GM19351 (cell line): ENCODE data around the gene DHCR24.

Source experiments
- ATAC-seq: cut with Tn5 transposase; IDR thresholded peaks from one replicate; pipeline ENCODE4 v1.9.1; 2021; ENCODE audit warnings: mild to moderate bottlenecking, moderate library complexity; ENCODE audit not compliant: unreplicated experiment

Gene DHCR24

DNA sequence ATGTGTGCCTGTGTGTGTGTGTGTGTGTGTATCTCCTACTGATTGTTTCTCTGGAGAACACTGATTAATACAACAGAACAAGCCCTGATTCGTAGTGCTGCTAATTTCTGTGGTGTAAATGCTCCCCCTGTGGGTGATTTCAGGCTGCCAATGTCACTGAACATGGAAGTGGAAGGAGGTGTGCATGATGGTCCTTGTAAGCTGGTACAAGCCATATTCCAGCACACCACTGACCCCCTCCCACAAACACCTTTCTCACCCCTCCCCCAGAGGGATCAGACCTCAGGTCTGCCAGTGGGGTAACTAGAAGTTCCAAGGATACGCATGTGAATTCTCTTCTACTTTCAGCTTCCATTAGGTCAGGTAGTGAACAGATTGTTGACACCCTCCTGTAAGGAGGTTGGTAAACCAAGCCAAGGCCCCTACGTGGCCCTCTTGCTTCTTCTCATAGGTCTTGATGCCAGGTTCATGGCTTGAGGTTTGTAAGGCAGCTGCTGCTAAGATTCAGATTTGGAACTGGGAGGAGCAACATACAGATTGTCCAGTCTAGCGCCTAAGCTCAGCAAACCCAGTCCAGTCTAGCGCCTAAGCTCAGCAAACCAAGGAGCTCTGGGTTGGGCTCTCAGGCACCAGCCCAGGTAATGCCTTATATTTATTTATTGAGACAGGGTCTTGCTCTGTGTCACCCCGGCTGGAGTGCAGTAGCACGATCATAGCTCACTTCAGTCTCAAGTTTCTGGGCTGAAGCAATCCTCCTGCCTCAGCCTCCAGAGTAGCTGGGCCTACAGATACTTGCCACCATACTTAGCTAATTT is 38.7 kb downstream of the DHCR24 start:
- ATAC-seq = no peak

DNA sequence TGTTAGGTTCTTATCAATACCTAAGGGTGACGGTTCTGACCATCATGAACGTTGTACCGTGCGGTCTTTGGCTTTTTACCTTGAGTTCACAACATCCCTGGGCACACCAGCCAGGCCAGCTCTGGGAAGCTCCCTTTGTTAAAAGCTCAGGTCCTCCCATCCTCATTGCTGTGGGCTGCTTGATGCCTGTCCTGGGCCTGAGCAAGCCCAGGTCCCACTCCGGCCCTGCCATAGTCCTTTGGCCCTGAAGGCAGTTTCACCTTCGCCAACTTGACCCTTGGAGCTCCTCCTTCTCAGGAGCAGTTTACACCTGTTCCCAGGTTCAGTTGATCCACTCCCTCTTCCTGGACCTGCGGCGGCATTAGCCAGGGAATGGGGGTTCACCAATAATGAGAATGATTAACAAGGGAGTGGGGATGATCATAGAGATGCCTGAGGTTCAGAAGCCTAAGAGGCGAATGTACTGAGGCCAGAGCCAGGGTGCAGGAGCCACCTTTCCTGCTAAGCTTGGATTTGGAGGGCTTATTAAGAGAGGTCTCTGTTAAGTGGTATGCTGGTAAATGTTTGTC is 40.2 kb downstream of the DHCR24 start:
- ATAC-seq = no peak

DNA sequence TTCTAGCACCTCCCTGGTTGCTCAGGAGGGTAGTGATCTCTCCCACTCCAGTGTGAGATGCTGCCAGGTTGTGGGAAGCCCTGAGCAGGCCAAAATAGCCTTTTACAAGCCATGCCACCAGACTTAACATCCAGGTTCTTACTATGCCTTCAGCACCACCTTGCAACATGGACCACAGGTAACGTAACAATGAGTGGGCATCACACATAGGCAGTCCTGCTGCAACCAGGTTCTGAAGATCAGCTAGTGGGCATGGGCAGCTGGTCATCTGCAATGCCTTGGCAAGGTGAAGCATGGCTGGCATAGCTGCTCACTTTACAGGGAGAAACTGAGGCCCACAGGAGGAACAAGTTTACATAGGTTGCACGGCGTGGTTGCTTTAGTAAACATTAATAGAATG is 40.7 kb downstream of the DHCR24 start:
- ATAC-seq = no peak

DNA sequence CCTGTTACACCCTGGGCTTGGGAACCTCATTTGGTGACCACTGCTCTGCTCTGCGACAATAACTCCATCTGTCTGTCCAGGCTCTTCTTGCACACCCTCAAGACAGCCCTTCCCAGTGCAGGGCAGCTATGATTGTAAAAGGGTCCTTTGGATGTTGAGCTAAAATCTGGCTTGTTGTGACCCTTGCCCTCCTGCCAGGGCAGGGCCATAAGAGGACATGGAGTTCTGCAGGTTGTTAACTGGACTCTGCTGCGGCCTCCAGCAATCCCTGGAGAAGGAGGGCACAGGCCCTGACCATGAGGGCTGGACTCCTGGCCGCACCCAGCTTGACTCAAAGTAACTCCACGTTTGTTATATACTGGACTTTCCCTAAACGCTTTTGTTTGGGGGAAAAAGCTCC is 41.2 kb downstream of the DHCR24 start:
- no peak for ATAC-seq

DNA sequence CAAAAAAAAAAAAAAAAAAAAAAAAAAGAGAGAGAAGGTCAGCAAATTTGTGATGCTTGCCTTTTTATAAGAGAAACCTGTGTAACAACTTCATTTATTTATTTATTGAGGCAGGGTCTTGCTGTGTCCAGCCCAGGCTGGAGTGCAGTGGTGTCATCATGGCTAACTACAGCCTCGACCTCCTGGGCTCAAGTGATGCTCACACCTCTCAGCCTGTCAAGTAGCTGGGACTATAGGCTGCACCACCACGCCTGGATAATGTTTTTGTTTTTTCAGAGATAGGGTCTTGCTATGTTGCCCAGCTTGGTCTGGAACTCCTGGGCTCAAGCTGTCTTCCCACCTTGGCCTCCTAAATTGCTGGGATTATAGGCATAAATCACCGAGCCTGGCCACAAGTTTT is 42.4 kb downstream of the DHCR24 start:
- no peak for ATAC-seq

DNA sequence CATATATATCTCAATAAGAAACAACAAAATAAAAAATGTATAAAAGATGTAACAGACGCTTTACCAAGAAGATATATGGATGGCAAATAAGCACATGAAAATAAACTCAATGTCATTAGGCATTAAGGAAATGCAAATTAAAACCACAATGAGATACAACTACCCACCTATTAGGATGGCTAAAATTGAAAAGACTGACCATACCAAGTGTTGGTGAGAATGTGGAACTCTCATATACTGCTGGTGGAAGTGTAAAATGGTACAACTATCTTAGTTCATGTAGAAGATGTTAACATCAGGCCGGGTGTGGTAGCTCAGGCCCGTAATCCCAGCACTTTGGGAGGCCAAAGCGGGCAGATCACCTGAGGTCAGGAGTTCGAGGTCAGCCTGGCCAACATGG is 43.5 kb downstream of the DHCR24 start:
- ATAC-seq = no peak

DNA sequence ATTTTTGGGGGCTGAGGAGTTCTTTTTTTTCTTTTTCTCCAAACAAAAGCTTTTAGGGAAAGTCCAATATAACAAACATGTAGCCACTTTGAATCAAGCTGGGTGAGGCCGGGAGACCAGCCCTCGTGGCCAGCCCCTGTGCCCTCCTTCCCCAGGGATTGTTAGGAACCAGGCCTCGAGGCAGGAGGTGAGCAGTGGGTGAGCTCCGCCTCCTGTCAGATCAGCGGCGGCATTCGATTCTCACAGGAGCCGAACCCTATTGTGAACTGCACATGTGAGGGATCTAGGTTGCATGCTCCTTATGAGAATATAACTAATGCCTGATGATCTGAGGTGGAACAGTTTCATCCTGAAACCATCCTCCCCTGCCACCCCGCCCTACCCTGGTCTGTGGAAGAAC is 44.0 kb downstream of the DHCR24 start:
- ATAC-seq = no peak

DNA sequence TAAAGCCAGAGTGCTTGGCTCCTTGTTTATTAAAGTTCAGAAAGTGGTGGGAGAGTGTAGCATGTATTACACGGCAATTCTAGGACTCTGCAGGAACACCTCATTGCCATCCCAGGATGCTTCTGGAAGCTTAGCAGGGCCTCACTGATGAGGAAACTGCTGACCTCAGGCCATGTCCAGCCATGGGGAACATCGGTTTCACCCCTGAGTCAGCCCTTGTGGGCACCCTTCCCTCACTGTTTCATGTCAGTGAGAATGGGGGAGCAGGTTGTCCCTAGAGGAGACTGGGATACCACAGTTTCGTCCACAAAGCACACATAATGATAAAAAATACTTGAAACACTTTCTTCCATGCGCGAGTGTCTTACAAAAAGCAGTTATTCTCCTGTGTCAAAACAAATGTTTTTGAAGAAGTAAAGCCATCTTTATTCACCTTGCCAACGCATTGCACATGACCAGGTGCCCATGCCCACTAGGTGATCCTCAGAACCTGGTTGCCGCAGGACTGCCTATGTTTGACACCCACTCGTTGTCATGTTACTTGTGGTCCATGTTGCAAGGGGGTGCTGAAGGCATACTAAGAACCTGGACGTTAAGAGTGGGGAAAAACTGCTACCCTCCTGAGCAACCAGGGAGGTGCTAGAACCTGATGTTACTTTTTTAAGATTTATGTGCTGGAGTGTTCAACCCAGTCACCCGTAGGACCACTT is 44.6 kb downstream of the DHCR24 start:
- ATAC-seq = no peak

DNA sequence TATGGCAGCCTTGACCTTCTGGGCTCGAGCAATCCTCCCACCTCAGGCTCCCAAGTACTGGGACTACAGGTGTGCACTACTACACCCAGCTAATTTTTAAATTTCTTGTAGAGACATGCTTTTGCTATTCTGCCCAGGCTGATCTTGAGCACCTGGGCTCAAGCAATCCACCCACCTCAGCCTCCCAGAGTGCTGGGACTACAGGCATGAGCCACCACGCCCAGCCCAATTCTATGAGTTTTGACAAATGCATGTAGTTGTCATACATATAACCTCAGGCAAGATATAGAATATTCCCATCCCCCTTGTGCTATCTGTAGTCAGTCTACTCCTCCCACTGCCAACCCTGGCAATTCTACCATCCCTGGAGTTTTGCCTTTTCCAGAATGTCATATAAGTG is 47.2 kb downstream of the DHCR24 start:
- ATAC-seq = no peak

DNA sequence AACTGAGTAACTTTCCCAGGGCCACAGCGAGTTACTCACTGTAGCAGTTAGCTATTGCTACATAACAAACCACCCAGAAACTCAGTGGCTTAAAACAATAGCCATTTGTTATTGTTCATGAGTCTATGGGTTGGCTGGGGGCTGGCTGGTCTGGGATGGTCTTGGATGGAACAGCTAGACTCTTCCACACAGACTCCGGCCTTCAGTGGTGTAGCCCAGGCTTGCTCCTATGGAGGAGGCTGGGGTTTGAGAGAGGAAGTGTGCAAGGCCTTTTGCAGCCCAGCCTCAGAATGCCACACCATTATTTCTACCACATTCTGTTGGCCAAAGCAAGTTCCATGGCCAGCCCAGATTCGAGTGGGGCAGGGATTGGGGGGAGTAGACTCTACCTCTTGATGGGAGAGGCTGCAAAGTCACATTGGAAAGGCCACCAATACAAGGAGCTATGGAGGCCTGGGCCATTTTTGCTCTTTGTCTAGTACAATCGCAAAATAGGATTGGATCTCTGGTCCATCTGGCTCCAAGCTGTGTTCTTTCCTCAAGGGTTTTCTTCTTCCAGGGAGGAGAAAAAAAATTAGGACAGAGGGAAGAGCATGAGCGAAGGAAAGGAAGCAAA is 48.3 kb downstream of the DHCR24 start:
- no peak for ATAC-seq

DNA sequence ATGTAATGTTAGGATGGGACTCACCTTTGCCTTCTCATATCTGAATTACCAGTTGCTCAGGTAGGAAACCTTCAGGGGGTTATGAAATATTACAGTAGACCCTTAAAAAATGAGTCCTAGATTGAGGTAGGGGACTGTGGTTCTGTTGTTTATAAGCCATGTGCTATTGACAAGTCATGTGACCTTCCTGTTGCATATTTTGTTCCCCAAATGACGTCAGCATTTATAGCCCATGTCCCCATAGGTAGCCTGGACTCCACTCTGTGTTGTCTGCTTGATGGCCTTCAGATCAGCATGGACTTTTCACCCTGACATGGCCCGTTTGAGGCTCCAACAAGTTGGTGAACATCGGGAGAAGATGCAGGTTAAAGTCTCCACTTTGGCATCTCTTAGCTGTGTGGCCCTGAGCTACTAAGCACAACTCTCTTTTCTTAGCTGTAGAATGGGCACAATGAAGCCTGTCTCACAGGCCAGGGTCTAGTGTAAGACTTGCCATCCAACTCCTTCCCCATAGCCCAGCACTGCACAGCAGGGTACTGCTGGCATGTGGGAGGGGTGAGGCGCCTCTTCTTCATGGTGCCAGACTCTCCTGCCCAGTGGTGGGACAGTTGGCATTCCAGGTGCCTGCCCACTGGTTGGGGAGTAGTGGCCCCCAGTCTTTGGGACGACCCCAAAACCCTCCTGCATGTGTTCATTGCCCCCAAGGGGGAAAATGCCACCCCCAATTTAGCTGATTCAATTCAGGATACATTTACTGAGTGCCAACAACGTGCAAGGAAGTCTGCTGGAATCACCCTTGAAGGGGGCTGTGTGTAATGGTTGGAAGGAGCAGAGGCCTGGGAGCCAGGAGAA is 49.8 kb downstream of the DHCR24 start:
- no peak for ATAC-seq

DNA sequence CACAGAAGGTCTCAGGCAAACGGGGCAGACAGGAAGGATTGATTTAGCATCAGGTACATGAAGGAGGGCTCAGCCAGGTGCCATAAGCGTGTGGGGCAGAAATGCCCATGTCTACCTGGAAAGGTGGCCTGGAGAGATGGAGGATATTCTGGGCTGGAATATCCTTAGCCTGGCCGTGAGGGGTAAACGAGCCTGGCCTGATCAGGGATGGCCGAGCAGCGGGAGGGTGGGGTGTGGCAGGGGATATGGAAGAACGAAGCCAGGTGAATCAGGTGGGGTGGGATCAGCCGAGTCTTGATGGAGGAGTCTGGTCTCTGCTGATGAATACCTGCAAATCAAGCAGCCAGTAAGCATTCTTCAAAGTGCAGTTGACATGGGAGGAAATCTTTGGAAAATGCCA is 50.4 kb downstream of the DHCR24 start:
- ATAC-seq = no peak

DNA sequence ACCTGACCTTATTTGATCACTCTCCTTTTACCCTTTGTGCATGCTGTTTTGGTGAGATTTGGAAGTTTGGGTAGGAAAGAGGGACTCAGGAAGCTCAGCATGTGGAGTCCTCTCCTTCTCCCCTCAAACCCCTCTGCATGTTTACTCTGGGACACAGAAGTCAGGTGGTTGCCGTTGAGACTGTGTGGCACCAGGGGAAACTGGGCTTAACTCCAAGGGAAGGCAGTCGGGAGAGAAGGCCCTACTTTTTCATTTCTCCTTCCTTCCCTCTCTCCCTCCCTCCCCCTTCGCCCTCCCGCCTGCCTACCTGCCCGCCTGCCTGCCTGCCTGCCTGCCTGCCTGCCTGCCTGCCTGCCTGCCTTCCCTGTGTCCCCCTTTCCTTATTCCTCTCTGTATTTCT is 51.0 kb downstream of the DHCR24 start:
- ATAC-seq = no peak

DNA sequence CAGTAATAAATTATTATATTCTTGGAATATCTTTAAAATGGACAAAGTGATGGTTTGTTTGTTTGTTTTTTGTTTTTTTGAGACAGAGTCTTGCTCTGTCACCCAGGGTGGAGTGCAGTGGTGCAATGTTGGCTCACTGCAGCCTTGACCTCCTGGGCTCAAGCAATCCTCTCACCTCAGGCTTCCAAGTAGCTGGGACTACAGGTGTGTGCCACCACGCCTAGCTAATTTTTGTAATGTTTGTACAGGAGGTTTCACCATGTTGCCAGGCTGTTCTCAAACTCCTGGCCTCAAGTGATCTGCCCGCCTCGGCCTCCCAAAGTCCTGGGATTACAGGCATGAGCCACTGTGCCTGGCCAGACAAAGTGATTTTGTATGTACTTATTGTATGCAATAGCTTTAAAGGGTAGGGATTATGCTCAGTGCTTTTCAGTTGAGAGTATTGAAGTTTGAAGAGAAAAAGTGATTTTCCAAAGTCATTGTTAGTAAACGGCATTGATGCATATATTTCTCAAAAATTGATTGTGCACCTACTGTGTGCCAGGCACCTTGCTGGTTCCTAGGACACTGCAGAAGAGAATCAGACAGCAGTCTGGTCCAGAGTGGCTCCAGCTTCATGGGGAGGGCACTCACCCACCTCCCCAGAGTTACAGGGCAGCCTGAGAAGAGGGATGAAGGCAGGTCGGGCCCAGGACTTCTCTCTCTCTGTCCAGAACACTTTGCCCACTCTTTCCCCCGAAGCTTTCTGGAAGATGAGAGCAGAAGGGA is 51.7 kb downstream of the DHCR24 start:
- ATAC-seq = no peak

DNA sequence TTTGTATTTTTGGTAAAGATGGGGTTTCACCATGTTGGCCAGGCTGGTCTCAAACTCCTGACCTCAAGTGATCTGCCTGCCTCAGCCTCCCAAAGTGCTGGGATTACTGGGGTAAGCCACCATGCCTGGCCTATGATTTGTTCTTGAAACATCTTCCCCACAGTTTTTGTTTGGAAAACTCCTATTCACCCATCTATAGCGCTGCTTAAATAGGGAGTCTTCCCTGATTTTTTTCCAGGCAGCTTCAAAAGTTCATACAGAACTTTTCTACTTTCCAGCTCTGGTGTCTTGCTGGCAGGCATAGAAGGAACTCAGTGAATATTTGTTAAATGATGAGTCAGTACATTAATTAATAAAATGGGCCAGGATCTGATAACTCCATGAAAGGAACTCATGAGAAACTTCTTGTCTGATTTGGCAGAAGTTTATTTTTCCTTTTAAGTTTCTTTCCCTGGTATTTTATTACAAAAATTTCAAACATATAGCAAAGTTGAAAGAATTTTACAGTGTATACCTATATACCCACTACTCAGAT is 52.9 kb downstream of the DHCR24 start:
- no peak for ATAC-seq

DNA sequence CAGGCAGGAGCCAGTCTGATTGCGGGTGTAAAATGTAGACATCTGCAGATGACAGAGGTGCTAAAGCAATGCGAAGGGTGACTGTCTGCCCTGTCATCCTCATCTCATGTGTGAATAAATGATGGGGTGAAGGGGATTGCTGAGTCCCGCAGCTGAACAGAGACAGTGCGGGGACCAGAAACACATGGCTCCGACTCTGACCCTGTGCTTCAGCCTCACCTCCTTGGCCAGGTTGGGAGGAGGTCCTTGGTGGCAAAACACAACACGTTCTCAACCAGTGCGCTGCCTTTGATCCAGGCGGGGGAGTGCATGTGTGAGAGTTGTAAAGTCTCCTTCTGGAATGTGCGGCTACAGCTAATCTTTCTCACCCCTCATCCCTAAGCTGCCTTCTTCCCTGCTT is 53.9 kb downstream of the DHCR24 start:
- ATAC-seq = no peak

DNA sequence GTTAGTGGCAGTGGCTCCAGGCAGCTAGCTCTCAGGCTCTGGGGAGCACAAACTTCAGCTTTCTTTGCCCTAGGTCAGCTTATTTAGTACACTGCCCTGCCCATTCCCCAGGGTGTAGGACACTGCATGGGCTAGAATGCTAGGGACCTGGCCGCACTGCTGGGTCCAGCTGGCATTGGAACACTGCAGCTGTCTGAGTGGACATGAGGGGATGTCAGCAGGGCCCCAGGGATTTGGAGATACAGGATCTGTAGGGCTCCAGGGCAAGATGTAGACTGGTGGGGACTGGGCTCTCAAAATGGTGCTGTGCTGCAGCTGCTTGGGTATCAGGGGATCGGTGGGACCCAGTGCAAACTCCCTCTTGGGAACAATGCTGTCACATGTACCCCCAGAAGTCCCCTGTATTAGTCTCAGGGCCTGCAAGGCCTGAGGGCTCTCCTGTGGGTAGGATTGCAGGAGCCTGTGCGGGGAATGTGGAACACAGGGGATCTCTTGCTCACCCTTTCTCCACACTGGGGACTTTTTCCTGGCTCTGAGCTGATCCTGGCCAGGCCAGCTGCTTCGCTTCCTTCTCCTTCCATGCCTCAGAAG is 60.7 kb downstream of the DHCR24 start:
- ATAC-seq = no peak

DNA sequence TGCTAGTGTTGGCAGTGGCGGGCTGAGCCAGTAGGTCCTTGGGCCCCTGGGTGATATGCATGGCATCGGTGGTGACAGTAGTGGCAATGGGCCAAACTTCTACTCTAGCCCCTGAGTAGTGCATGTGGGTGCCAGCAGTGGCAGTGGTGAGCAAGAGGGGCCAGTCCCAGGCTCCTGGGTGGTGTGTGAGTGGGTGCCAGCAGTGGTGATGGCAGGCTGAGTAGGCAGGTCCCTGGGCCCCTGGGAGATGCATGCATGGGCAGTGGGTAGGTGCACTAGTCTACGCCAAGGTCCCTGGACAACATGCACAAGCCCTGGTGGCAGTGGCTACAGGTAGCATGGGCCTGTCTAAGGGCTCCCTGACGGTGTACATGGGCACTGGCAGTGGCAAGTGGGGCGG is 61.3 kb downstream of the DHCR24 start:
- no peak for ATAC-seq

DNA sequence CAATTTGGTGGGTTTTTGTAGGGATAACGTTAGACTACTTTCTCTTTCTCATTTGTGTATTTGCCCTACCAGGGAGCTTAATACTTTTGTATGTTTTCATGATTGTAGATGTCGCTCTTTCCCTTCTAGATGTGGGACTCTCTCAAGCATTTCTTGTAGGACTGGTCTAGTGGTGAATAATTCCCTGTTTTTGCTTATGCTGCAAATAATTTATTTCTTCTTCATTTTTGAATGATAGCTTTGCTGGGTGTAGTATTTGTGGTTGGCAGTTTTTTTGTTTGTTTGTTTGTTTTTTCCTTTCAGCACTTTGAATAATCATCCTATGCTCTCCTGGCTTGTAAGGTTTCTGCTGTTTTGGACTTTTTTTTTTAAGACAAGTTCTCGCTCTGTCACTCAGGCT is 63.3 kb downstream of the DHCR24 start:
- ATAC-seq = no peak

DNA sequence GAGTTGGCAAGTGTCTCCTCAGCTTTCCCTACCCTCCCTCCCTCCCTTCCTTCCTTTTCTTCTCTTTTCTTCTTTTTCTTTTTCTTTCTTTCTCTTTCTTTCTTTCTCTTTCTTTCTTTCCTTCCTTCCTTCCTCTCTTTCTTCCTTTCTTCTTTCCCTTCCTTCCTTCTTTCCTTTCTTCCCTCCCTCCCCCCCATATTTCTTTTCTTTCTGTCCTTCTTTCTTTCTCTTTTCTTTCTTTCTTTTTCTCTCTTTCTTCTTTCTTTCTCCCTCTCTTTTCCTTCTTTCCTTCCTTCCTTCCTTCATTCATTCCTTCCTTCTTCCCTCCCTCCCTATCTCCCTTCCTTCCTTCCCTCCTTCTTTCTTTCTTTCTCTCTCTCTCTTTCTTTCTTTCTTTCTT is 67.3 kb downstream of the DHCR24 start:
- no peak for ATAC-seq
